Suprapubic skin (tissue), 4 donors: ENCODE measurements around the gene PIK3R3. TPM values are rescaled to one million over a fixed set of nuclear protein-coding genes. Genes with fewer than 3 reads are reported as not detected.

Source experiments
- DNase-seq, 2 donors: peaks; one replicate each; pipeline ENCODE4 v3.0.0-alpha.2; 2019; ENCODE audit warnings: low spot score in 2 of 2
- H3K27ac ChIP-seq: fragments of 200-600 bp; sonication (generic); one replicate; pipeline ENCODE4 v1.5.1; 2019
- H3K27me3 ChIP-seq: fragments of 200-600 bp; sonication (generic); one replicate; pipeline ENCODE4 v1.5.1; 2019
- H3K36me3 ChIP-seq: fragments of 200-600 bp; sonication (generic); one replicate; pipeline ENCODE4 v1.5.1; 2019
- H3K4me1 ChIP-seq: fragments of 200-600 bp; sonication (generic); one replicate; pipeline ENCODE4 v1.5.1; 2019
- H3K4me3 ChIP-seq: fragments of 200-600 bp; sonication (generic); one replicate; pipeline ENCODE4 v1.5.1; 2019; ENCODE audit warnings: mild to moderate bottlenecking
- H3K9me3 ChIP-seq: fragments of 200-600 bp; sonication (generic); one replicate; pipeline ENCODE4 v1.5.1; 2019
- CTCF ChIP-seq, 2 donors: fragments of 200-600 bp in 1 of 2; fragments of 450-650 bp in 1 of 2; sonication (generic) in 1 of 2; IDR thresholded peaks; one replicate each; pipeline ENCODE4 v1.5.1; 2016 to 2019; ENCODE audit warnings: antibody characterized with exemption in 2 of 2, mild to moderate bottlenecking in 1 of 2, moderate library complexity in 1 of 2
- EP300 ChIP-seq: sonication (generic); formaldehyde crosslinking; IDR thresholded peaks from one replicate; pipeline ENCODE4 v1.6.1; 2017; ENCODE audit warnings: antibody characterized with exemption
- POLR2A ChIP-seq, 2 donors: fragments of 450-650 bp; IDR thresholded peaks; one replicate each; pipeline ENCODE4 v1.6.1; 2017; ENCODE audit warnings: antibody characterized with exemption in 2 of 2, mild to moderate bottlenecking in 2 of 2, moderate library complexity in 2 of 2
- POLR2AphosphoS5 ChIP-seq, 3 donors: sonication (generic); formaldehyde crosslinking; IDR thresholded peaks; one replicate each; pipeline ENCODE4 v1.6.1; 2017; ENCODE audit warnings: antibody characterized with exemption in 3 of 3
- WGBS: methylation state at CpG from one replicate; pipeline ENCODE4 v1.1.5; 2018; 5-methylcytosine and 5-hydroxymethylcytosine counted together
- total RNA-seq, 4 donors: library from RNA; depleted of rRNA; stranded (reverse); fragments of >200 nt; gene quantifications; one replicate each; pipeline ENCODE4 v1.1.0, GENCODE V29; 2016

Gene PIK3R3
- total RNA-seq, 4 donors from 2014 or later, result 6.1 to 16.5 (median 11.2) TPM

GRCh38 chr1:46072975-46073374 lies 59.5 kb downstream of the PIK3R3 start:
- TF ChIP-seq EP300, result no peak
- no peak for TF ChIP-seq CTCF (IDR thresholded peaks at IDR 0.05)
- no peak for TF ChIP-seq POLR2AphosphoS5 (IDR thresholded peaks at IDR 0.05)
- TF ChIP-seq POLR2A (IDR thresholded peaks at IDR 0.05), result no peak
- Histone ChIP-seq H3K27me3 (no peaks in the 10 kb centered on the region), H3K36me3 (no peaks in the 10 kb centered on the region), H3K4me1 (peaks cover 6% of the 10 kb centered on the region), H3K4me3 (no peak overlapping the region), H3K27ac (no peak overlapping the region), H3K9me3 (no peaks in the 10 kb centered on the region)
- DNase-seq, result no peak
- 95% methylated on average over 1 of the region's 1 CpG for WGBS

- Histone ChIP-seq H3K4me1 (peaks cover 2% of the 10 kb centered on the region), H3K4me3 (no peak overlapping the region), H3K36me3 (no peaks in the 10 kb centered on the region), H3K9me3 (no peaks in the 10 kb centered on the region), H3K27ac (no peak overlapping the region), H3K27me3 (no peaks in the 10 kb centered on the region)
- DNase-seq, result no peak
- WGBS, result 81% methylated on average over 6 of the region's 6 CpGs
- no peak for TF ChIP-seq POLR2A (IDR thresholded peaks at IDR 0.05)
- no peak for TF ChIP-seq EP300
Measured at GRCh38 chr1:46070164-46070814, 62.1 kb downstream of the PIK3R3 start.

- TF ChIP-seq POLR2AphosphoS5 (IDR thresholded peaks at IDR 0.05), result no peak
- TF ChIP-seq EP300, result no peak
- TF ChIP-seq CTCF (IDR thresholded peaks at IDR 0.05), result no peak
- TF ChIP-seq POLR2A (IDR thresholded peaks at IDR 0.05), result no peak
- Histone ChIP-seq H3K9me3 (no peaks in the 10 kb centered on the region), H3K36me3 (no peaks in the 10 kb centered on the region), H3K4me3 (no peak overlapping the region), H3K27ac (no peak overlapping the region), H3K27me3 (no peaks in the 10 kb centered on the region), H3K4me1 (peaks cover 3% of the 10 kb centered on the region)
- WGBS, result 86% methylated on average over 3 of the region's 3 CpGs
- no peak for DNase-seq
Measured at GRCh38 chr1:46068525-46068924, 63.9 kb downstream of the PIK3R3 start.

GRCh38 chr1:46067652-46068051 lies 64.8 kb downstream of the PIK3R3 start:
- Histone ChIP-seq H3K4me3 (no peak overlapping the region), H3K27me3 (no peaks in the 10 kb centered on the region), H3K4me1 (peaks cover 3% of the 10 kb centered on the region), H3K9me3 (no peaks in the 10 kb centered on the region), H3K36me3 (no peaks in the 10 kb centered on the region), H3K27ac (no peak overlapping the region)
- TF ChIP-seq EP300, result no peak
- TF ChIP-seq POLR2AphosphoS5 (IDR thresholded peaks at IDR 0.05), result no peak
- TF ChIP-seq CTCF (IDR thresholded peaks at IDR 0.05), result no peak
- no peak for TF ChIP-seq POLR2A (IDR thresholded peaks at IDR 0.05)
- 93% methylated on average over 1 of the region's 1 CpG for WGBS
- DNase-seq, result no peak

- Histone ChIP-seq H3K4me1 (peaks cover 3% of the 10 kb centered on the region), H3K4me3 (no peak overlapping the region), H3K27ac (no peak overlapping the region), H3K36me3 (peaks cover 9% of the 10 kb centered on the region), H3K27me3 (no peaks in the 10 kb centered on the region), H3K9me3 (no peaks in the 10 kb centered on the region)
- TF ChIP-seq POLR2AphosphoS5 (IDR thresholded peaks at IDR 0.05) (no peak), CTCF (IDR thresholded peaks at IDR 0.05) (no peak), EP300 (no peak), POLR2A (IDR thresholded peaks at IDR 0.05) (no peak)
- no peak for DNase-seq
Measured at GRCh38 chr1:46065405-46065804, 67.0 kb downstream of the PIK3R3 start.

- WGBS, result 89% methylated on average over 1 of the region's 1 CpG
- TF ChIP-seq CTCF (IDR thresholded peaks at IDR 0.05) (no peak), POLR2A (IDR thresholded peaks at IDR 0.05) (no peak), EP300 (no peak), POLR2AphosphoS5 (IDR thresholded peaks at IDR 0.05) (no peak)
- Histone ChIP-seq H3K4me3 (no peak overlapping the region), H3K4me1 (peaks cover 3% of the 10 kb centered on the region), H3K27me3 (no peaks in the 10 kb centered on the region), H3K27ac (no peak overlapping the region), H3K9me3 (no peaks in the 10 kb centered on the region), H3K36me3 (peaks cover 9% of the 10 kb centered on the region)
- DNase-seq, result no peak
Measured at GRCh38 chr1:46064708-46065107, 67.7 kb downstream of the PIK3R3 start.
